ENCODE data around the gene MRPL55. TPM values are rescaled to one million over a fixed set of nuclear protein-coding genes. Genes with fewer than 3 reads are reported as not detected.

Gene MRPL55
- total RNA-seq, 4 donors from 2014 or later = 68.7 to 83.7 (median 80.0) TPM

DNA sequence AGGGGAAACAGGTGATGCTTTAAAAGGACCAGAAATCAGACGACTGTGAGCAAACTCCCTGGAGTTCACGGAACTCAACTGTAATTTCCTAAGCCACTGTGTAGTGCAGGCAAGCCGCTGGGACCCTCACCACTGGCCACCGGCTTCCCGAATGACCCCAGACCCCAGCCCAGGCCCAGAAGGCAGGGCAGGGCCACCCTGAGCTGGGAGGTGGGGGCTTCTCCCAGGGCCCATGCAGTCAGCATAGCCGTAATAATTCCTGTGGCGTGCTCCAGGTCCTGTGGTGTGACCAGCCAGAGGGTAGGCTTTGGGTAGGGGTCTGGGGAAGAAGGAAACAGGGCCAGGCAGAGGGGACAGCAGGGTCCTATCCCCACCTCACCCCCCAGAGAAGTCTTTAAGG is 30.1 kb downstream of the MRPL55 start:
- WGBS, 2 donors = 82 to 90% methylated on average over 6 to 7 of the region's 7 CpGs
- Histone ChIP-seq H3K27me3 (no peaks in the 10 kb centered on the region), H3K36me3 (no peaks in the 10 kb centered on the region), H3K27ac (no peak overlapping the region), H3K4me3 (no peak overlapping the region), H3K4me1 (peaks cover 0 to 27% (median 12%) of the 10 kb centered on the region in 4 donors), H3K9me3 (no peaks in the 10 kb centered on the region)
- peak in 1 of 2 donors; percentile 5 for DNase-seq (ENCODE audit: low spot score in 2 of 2)
- no peak for TF ChIP-seq EP300 (IDR thresholded peaks at IDR 0.05)
- TF ChIP-seq POLR2A (IDR thresholded peaks at IDR 0.05) = no peak
- TF ChIP-seq, protein P1, sequence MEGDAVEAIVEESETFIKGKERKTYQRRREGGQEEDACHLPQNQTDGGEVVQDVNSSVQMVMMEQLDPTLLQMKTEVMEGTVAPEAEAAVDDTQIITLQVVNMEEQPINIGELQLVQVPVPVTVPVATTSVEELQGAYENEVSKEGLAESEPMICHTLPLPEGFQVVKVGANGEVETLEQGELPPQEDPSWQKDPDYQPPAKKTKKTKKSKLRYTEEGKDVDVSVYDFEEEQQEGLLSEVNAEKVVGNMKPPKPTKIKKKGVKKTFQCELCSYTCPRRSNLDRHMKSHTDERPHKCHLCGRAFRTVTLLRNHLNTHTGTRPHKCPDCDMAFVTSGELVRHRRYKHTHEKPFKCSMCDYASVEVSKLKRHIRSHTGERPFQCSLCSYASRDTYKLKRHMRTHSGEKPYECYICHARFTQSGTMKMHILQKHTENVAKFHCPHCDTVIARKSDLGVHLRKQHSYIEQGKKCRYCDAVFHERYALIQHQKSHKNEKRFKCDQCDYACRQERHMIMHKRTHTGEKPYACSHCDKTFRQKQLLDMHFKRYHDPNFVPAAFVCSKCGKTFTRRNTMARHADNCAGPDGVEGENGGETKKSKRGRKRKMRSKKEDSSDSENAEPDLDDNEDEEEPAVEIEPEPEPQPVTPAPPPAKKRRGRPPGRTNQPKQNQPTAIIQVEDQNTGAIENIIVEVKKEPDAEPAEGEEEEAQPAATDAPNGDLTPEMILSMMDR (IDR thresholded peaks at IDR 0.05) = no peak

DNA sequence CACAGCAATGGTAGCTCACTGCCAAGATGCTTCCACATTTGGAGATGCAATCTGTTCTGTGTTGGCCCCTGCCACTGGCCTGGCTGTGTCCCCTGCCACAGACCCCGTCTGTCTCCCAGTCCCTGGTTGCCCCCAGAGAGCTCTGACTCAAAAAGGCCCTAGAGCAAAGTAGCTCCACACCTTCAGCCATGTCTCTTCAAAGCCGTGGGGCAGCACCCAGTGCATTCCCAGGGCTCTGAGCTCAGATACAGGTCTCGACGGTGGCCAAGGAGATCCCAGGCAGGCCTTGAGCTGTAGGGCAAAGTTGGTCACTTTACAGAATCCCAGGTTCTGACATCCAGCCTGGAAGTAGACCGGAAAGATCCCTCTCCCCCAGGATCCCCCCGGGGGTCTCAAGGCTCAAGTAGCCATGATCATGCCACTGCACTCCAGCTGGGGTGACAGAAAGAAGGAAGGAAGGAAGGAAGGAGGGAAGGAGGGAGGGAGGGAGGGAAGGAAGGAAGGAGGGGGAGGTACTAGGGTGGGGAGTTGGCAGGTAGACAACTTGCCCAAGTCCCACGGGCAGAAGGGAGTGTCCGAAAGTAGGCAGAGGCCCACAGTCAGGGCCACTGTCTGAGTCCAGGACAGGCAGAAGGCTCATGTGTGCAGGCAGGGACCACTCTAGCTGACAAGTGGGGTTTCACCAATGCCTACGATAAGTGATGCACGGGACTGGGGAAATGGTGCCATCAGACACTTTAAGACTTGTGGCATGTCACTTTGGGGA is 31.4 kb downstream of the MRPL55 start:
- Histone ChIP-seq H3K9me3 (no peaks in the 10 kb centered on the region), H3K36me3 (no peaks in the 10 kb centered on the region), H3K4me1 (peaks cover 0 to 32% (median 10%) of the 10 kb centered on the region in 4 donors), H3K4me3 (no peak overlapping the region), H3K27me3 (no peaks in the 10 kb centered on the region), H3K27ac (no peak overlapping the region)
- DNase-seq (ENCODE audit: low spot score in 2 of 2) = no peak
- WGBS, 2 donors = 63 to 76% methylated on average over 10 of the region's 10 CpGs
- no peak for TF ChIP-seq POLR2A (IDR thresholded peaks at IDR 0.05)
- TF ChIP-seq, protein P1 (IDR thresholded peaks at IDR 0.05) = no peak
- TF ChIP-seq EP300 (IDR thresholded peaks at IDR 0.05) = no peak

DNA sequence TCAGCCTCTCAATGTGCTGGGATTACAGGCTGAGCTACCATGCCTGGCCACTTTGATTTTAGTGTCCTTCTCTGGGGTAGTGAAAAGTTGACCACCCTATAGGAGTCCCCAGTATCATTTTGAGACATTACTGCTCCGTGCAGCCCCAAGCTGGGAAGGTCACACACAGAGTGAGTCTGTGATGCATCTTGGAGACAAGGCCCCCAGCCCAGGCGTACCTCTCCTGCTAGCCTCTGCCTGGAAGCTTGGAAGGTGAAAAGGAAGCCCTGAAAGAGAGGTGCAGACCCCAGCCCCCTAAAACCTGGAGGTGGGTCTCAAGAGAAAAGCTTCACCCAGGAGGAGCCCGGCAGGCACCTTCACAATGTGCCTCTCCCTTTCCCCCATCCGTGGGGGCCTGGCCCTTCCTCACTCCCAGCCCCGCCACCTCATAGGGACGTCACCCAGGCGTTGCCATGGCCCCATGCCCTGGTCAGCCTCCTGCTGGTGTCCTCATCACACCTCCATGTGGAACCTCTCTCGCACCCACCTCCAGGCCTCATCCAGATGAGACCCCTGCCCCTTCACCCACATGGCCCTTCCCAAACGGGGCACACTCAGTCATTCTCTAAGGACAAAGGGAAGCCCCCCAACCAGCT is 32.2 kb downstream of the MRPL55 start:
- WGBS, 2 donors = 68 to 76% methylated on average over 9 of the region's 9 CpGs
- no peaks in the 10 kb centered on the region for H3K9me3 ChIP-seq
- no peak for DNase-seq (ENCODE audit: low spot score in 2 of 2)
- H3K27ac ChIP-seq = no peak overlapping the region
- TF ChIP-seq, protein P1 (IDR thresholded peaks at IDR 0.05) = no peak
- TF ChIP-seq EP300 (IDR thresholded peaks at IDR 0.05) = no peak
- TF ChIP-seq POLR2A (IDR thresholded peaks at IDR 0.05) = no peak
- no peaks in the 10 kb centered on the region for H3K36me3 ChIP-seq
- H3K4me3 ChIP-seq = no peak overlapping the region
- H3K27me3 ChIP-seq = no peaks in the 10 kb centered on the region
- peaks cover 0 to 32% (median 10%) of the 10 kb centered on the region in 4 donors for H3K4me1 ChIP-seq

DNA sequence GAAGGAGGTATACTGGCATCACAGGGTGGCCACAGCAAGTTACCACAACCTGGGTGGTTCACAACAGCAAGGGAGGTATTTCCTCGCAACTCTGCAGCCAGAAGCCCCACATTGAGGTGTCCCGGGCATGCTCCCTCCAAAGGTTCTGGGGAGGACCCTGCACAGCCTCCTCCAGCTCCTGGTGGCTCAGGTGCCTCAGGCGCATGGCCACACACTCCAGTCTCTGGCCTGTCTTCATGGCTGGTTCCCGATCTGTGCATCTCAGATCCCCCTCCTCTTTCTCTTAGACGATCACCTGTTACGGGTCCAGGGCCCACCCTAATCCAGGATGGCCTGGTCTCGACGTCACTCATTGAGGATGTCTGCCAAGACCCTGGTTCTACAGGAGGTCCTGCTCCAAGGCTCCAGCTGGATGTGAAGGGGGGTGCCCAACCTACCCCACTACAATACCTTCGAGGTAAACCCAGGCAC is 33.3 kb downstream of the MRPL55 start:
- Histone ChIP-seq H3K27me3 (no peaks in the 10 kb centered on the region), H3K9me3 (no peaks in the 10 kb centered on the region), H3K4me3 (no peak overlapping the region), H3K4me1 (peaks cover 0 to 22% (median 1%) of the 10 kb centered on the region in 4 donors), H3K27ac (no peak overlapping the region), H3K36me3 (no peaks in the 10 kb centered on the region)
- TF ChIP-seq, protein P1 (IDR thresholded peaks at IDR 0.05) = no peak
- TF ChIP-seq EP300 (IDR thresholded peaks at IDR 0.05) = no peak
- TF ChIP-seq POLR2A (IDR thresholded peaks at IDR 0.05) = no peak
- no peak for DNase-seq (ENCODE audit: low spot score in 2 of 2)
- WGBS, 2 donors = 76 to 78% methylated on average over 9 of the region's 9 CpGs

All from tibial nerve (tissue), 4 donors.